ENCODE measurements around the gene TNC. TPM values are rescaled to one million over a fixed set of nuclear protein-coding genes. Genes with fewer than 3 reads are reported as not detected.

TNC gene
- total and polyA plus RNA-seq, 5 donors from 2014 or later = not detected

- H3K36me3 Mint-ChIP-seq = no peaks in the 10 kb centered on the region
- Histone ChIP-seq H3K27me3 (ENCODE audit: control insufficient read depth, insufficient read depth, low read length) (no peaks in the 10 kb centered on the region), H3K36me3 (ENCODE audit: control insufficient read depth, insufficient read depth, low read length) (no peaks in the 10 kb centered on the region), H3K9me3 (ENCODE audit: control insufficient read depth in 2 of 2, low read length in 2 of 2) (no peaks in the 10 kb centered on the region), H3K4me1 (ENCODE audit: control insufficient read depth, insufficient read depth, low read length, poor library complexity, severe bottlenecking) (no peaks in the 10 kb centered on the region), H3K4me3 (ENCODE audit: low read depth, low read length) (no peak overlapping the region), H3K27ac (ENCODE audit: insufficient read depth, low read length, poor library complexity, severe bottlenecking) (no peak overlapping the region)
- peak in 1 of 3 donors; percentile 11 for DNase-seq
- H3K27ac Mint-ChIP-seq = no peak overlapping the region
- no peak overlapping the region for H3K4me3 Mint-ChIP-seq
- no peaks in the 10 kb centered on the region for H3K9me3 Mint-ChIP-seq
- H3K4me1 Mint-ChIP-seq = peaks cover 0 to 5% (median 2%) of the 10 kb centered on the region in 4 donors
- H3K27me3 Mint-ChIP-seq = peaks cover 17% of the 10 kb centered on the region
- ATAC-seq (ENCODE audit: low read depth in 2 of 2) = no peak
Measured at GRCh38 chr9:115015018-115015635, 102.8 kb downstream of the TNC start.

GRCh38 chr9:115014438-115014837 lies 103.5 kb downstream of the TNC start:
- peak overlapping the region in 1 of 3 donors; percentile 29 for H3K27ac Mint-ChIP-seq
- no peaks in the 10 kb centered on the region for H3K4me1 ChIP-seq (ENCODE audit: control insufficient read depth, insufficient read depth, low read length, poor library complexity, severe bottlenecking)
- no peaks in the 10 kb centered on the region for H3K27me3 ChIP-seq (ENCODE audit: control insufficient read depth, insufficient read depth, low read length)
- H3K27me3 Mint-ChIP-seq = peaks cover 17% of the 10 kb centered on the region
- no peaks in the 10 kb centered on the region for H3K36me3 Mint-ChIP-seq
- H3K27ac ChIP-seq (ENCODE audit: insufficient read depth, low read length, poor library complexity, severe bottlenecking) = no peak overlapping the region
- H3K4me3 Mint-ChIP-seq = no peak overlapping the region
- no peaks in the 10 kb centered on the region for H3K36me3 ChIP-seq (ENCODE audit: control insufficient read depth, insufficient read depth, low read length)
- no peak overlapping the region for H3K4me3 ChIP-seq (ENCODE audit: low read depth, low read length)
- peaks cover 0 to 8% (median 3%) of the 10 kb centered on the region in 4 donors for H3K4me1 Mint-ChIP-seq
- no peaks in the 10 kb centered on the region for H3K9me3 ChIP-seq (ENCODE audit: control insufficient read depth in 2 of 2, low read length in 2 of 2)
- ATAC-seq (ENCODE audit: low read depth in 2 of 2) (no peak), DNase-seq (peak in 1 of 3 donors; percentile 5)
- no peaks in the 10 kb centered on the region for H3K9me3 Mint-ChIP-seq

- Histone ChIP-seq H3K4me3 (ENCODE audit: low read depth, low read length) (no peak overlapping the region), H3K27ac (ENCODE audit: insufficient read depth, low read length, poor library complexity, severe bottlenecking) (no peak overlapping the region), H3K36me3 (ENCODE audit: control insufficient read depth, insufficient read depth, low read length) (no peaks in the 10 kb centered on the region), H3K4me1 (ENCODE audit: control insufficient read depth, insufficient read depth, low read length, poor library complexity, severe bottlenecking) (no peaks in the 10 kb centered on the region), H3K27me3 (ENCODE audit: control insufficient read depth, insufficient read depth, low read length) (no peaks in the 10 kb centered on the region), H3K9me3 (ENCODE audit: control insufficient read depth in 2 of 2, low read length in 2 of 2) (no peaks in the 10 kb centered on the region)
- H3K4me3 Mint-ChIP-seq = no peak overlapping the region
- peak; percentile 75 to 79 for ATAC-seq (ENCODE audit: low read depth in 2 of 2)
- no peaks in the 10 kb centered on the region for H3K9me3 Mint-ChIP-seq
- no peaks in the 10 kb centered on the region for H3K36me3 Mint-ChIP-seq
- H3K27me3 Mint-ChIP-seq = peaks cover 17% of the 10 kb centered on the region
- peaks cover 0 to 10% (median 3%) of the 10 kb centered on the region in 4 donors for H3K4me1 Mint-ChIP-seq
- H3K27ac Mint-ChIP-seq = peak overlapping the region in 1 of 3 donors; percentile 29
- DNase-seq = peak; percentile 65 to 87 (median 79)
Measured at GRCh38 chr9:115013998-115014397, 104.0 kb downstream of the TNC start.

- H3K27me3 Mint-ChIP-seq = peaks cover 17% of the 10 kb centered on the region
- no peak for ATAC-seq (ENCODE audit: low read depth in 2 of 2)
- H3K9me3 Mint-ChIP-seq = no peaks in the 10 kb centered on the region
- no peak for DNase-seq
- Histone ChIP-seq H3K4me3 (ENCODE audit: low read depth, low read length) (no peak overlapping the region), H3K4me1 (ENCODE audit: control insufficient read depth, insufficient read depth, low read length, poor library complexity, severe bottlenecking) (no peaks in the 10 kb centered on the region), H3K9me3 (ENCODE audit: control insufficient read depth in 2 of 2, low read length in 2 of 2) (no peaks in the 10 kb centered on the region), H3K36me3 (ENCODE audit: control insufficient read depth, insufficient read depth, low read length) (no peaks in the 10 kb centered on the region), H3K27me3 (ENCODE audit: control insufficient read depth, insufficient read depth, low read length) (no peaks in the 10 kb centered on the region), H3K27ac (ENCODE audit: insufficient read depth, low read length, poor library complexity, severe bottlenecking) (no peak overlapping the region)
- peaks cover 0 to 10% (median 3%) of the 10 kb centered on the region in 4 donors for H3K4me1 Mint-ChIP-seq
- no peaks in the 10 kb centered on the region for H3K36me3 Mint-ChIP-seq
- peak overlapping the region in 2 of 3 donors; percentile 8 to 30 for H3K27ac Mint-ChIP-seq
- no peak overlapping the region for H3K4me3 Mint-ChIP-seq
Measured at GRCh38 chr9:115012486-115012885, 105.5 kb downstream of the TNC start.

- Mint-ChIP-seq H3K4me3 (no peak overlapping the region), H3K27ac (no peak overlapping the region), H3K9me3 (no peaks in the 10 kb centered on the region), H3K4me1 (peaks cover 0 to 10% (median 3%) of the 10 kb centered on the region in 4 donors), H3K36me3 (no peaks in the 10 kb centered on the region), H3K27me3 (peaks cover 8% of the 10 kb centered on the region)
- H3K9me3 ChIP-seq (ENCODE audit: control insufficient read depth in 2 of 2, low read length in 2 of 2) = no peaks in the 10 kb centered on the region
- no peak overlapping the region for H3K27ac ChIP-seq (ENCODE audit: insufficient read depth, low read length, poor library complexity, severe bottlenecking)
- H3K4me1 ChIP-seq (ENCODE audit: control insufficient read depth, insufficient read depth, low read length, poor library complexity, severe bottlenecking) = no peaks in the 10 kb centered on the region
- no peak overlapping the region for H3K4me3 ChIP-seq (ENCODE audit: low read depth, low read length)
- no peaks in the 10 kb centered on the region for H3K27me3 ChIP-seq (ENCODE audit: control insufficient read depth, insufficient read depth, low read length)
- no peaks in the 10 kb centered on the region for H3K36me3 ChIP-seq (ENCODE audit: control insufficient read depth, insufficient read depth, low read length)
- DNase-seq (no peak), ATAC-seq (ENCODE audit: low read depth in 2 of 2) (no peak)
Measured at GRCh38 chr9:115010874-115011273, 107.1 kb downstream of the TNC start.

GRCh38 chr9:115008536-115009270 lies 109.3 kb downstream of the TNC start:
- H3K36me3 Mint-ChIP-seq = no peaks in the 10 kb centered on the region
- no peaks in the 10 kb centered on the region for H3K27me3 Mint-ChIP-seq
- no peak overlapping the region for H3K4me3 ChIP-seq (ENCODE audit: low read depth, low read length)
- H3K9me3 ChIP-seq (ENCODE audit: control insufficient read depth in 2 of 2, low read length in 2 of 2) = no peaks in the 10 kb centered on the region
- no peak overlapping the region for H3K27ac ChIP-seq (ENCODE audit: insufficient read depth, low read length, poor library complexity, severe bottlenecking)
- H3K4me3 Mint-ChIP-seq = no peak overlapping the region
- no peak overlapping the region for H3K27ac Mint-ChIP-seq
- H3K4me1 ChIP-seq (ENCODE audit: control insufficient read depth, insufficient read depth, low read length, poor library complexity, severe bottlenecking) = no peaks in the 10 kb centered on the region
- peaks cover 0 to 6% (median 2%) of the 10 kb centered on the region in 4 donors for H3K4me1 Mint-ChIP-seq
- H3K27me3 ChIP-seq (ENCODE audit: control insufficient read depth, insufficient read depth, low read length) = no peaks in the 10 kb centered on the region
- peak in 1 of 2 donors; percentile 37 for ATAC-seq (ENCODE audit: low read depth in 2 of 2)
- H3K36me3 ChIP-seq (ENCODE audit: control insufficient read depth, insufficient read depth, low read length) = no peaks in the 10 kb centered on the region
- no peaks in the 10 kb centered on the region for H3K9me3 Mint-ChIP-seq
- no peak for DNase-seq

- Histone ChIP-seq H3K9me3 (ENCODE audit: control insufficient read depth in 2 of 2, low read length in 2 of 2) (no peaks in the 10 kb centered on the region), H3K27me3 (ENCODE audit: control insufficient read depth, insufficient read depth, low read length) (no peaks in the 10 kb centered on the region), H3K4me3 (ENCODE audit: low read depth, low read length) (no peak overlapping the region), H3K27ac (ENCODE audit: insufficient read depth, low read length, poor library complexity, severe bottlenecking) (no peak overlapping the region), H3K36me3 (ENCODE audit: control insufficient read depth, insufficient read depth, low read length) (no peaks in the 10 kb centered on the region), H3K4me1 (ENCODE audit: control insufficient read depth, insufficient read depth, low read length, poor library complexity, severe bottlenecking) (no peaks in the 10 kb centered on the region)
- DNase-seq (no peak), ATAC-seq (ENCODE audit: low read depth in 2 of 2) (no peak)
- Mint-ChIP-seq H3K4me3 (no peak overlapping the region), H3K9me3 (no peaks in the 10 kb centered on the region), H3K27me3 (no peaks in the 10 kb centered on the region), H3K36me3 (no peaks in the 10 kb centered on the region), H3K4me1 (peaks cover 0 to 6% (median 0%) of the 10 kb centered on the region in 4 donors), H3K27ac (no peak overlapping the region)
Measured at GRCh38 chr9:115006660-115007059, 111.3 kb downstream of the TNC start.

Measured in CD4-positive, CD25-positive, alpha-beta regulatory T cell (primary cell).